H9 (cell line): ENCODE measurements around the gene DPH7. TPM values are rescaled to one million over a fixed set of nuclear protein-coding genes. Genes with fewer than 3 reads are reported as not detected.
A peak's percentile ranks its signal among the peaks of the same experiment; 100 is the strongest.

Experiments used
- DNase-seq: peaks from one replicate; pipeline ENCODE4 v3.0.0-alpha.2; 2017
- H2AFZ ChIP-seq: one replicate; pipeline ENCODE4 v1.6.1; 2013; ENCODE audit warnings: mild to moderate bottlenecking, low read length, control low read depth, moderate library complexity
- H2AK5ac ChIP-seq: 2 replicates; pipeline ENCODE4 v1.6.1; 2013; ENCODE audit warnings: low read length, control low read depth, mixed read lengths; ENCODE audit not compliant: insufficient read length
- H2BK120ac ChIP-seq: one replicate; pipeline ENCODE4 v1.6.1; 2013; ENCODE audit warnings: low read depth, mild to moderate bottlenecking, low read length, control low read depth, inconsistent platforms; ENCODE audit not compliant: poor library complexity, severe bottlenecking
- H2BK12ac ChIP-seq: 2 replicates; pipeline ENCODE4 v1.6.1; 2013; ENCODE audit warnings: low read length, control low read depth, mixed read lengths, low read depth; ENCODE audit not compliant: insufficient read length
- H2BK15ac ChIP-seq: 2 replicates; pipeline ENCODE4 v1.6.1; 2013; ENCODE audit warnings: low read depth, low read length, control low read depth
- H2BK20ac ChIP-seq: one replicate; pipeline ENCODE4 v1.6.1; 2013; ENCODE audit warnings: low read depth, mild to moderate bottlenecking, low read length, control low read depth, inconsistent platforms; ENCODE audit not compliant: poor library complexity, severe bottlenecking
- H2BK5ac ChIP-seq: 2 replicates; pipeline ENCODE4 v1.6.1; 2013; ENCODE audit warnings: low read length, control low read depth, mixed read lengths; ENCODE audit not compliant: insufficient read length
- H3K14ac ChIP-seq: 2 replicates; pipeline ENCODE4 v1.6.1; 2013; ENCODE audit warnings: low read length, control low read depth; ENCODE audit not compliant: insufficient read depth
- H3K18ac ChIP-seq: 2 replicates; pipeline ENCODE4 v1.6.1; 2013; ENCODE audit warnings: low read depth, mild to moderate bottlenecking, mixed read lengths, low read length, control low read depth; ENCODE audit not compliant: insufficient read length
- H3K23ac ChIP-seq: 2 replicates; pipeline ENCODE4 v1.6.1; 2013; ENCODE audit warnings: low read length, control low read depth, mixed read lengths, low read depth; ENCODE audit not compliant: insufficient read length
- H3K23me2 ChIP-seq: 2 replicates; pipeline ENCODE4 v1.6.1; 2013; ENCODE audit warnings: low read depth, mild to moderate bottlenecking, mixed read lengths, low read length, control low read depth; ENCODE audit not compliant: insufficient read length, poor library complexity, severe bottlenecking
- H3K27ac ChIP-seq: 2 replicates; pipeline ENCODE4 v1.5.1; 2013; ENCODE audit warnings: low read length, control low read depth, mixed read lengths, low read depth; ENCODE audit not compliant: insufficient read length
- H3K27me3 ChIP-seq: 2 replicates; pipeline ENCODE4 v1.6.1; 2013; ENCODE audit warnings: low read length, control low read depth, inconsistent platforms; ENCODE audit not compliant: insufficient read depth
- H3K4ac ChIP-seq: 2 replicates; pipeline ENCODE4 v1.6.1; 2013; ENCODE audit warnings: low read depth, mild to moderate bottlenecking, control low read depth, inconsistent platforms, low read length, moderate library complexity
- H3K4me1 ChIP-seq: 2 replicates; pipeline ENCODE4 v1.6.1; 2013; ENCODE audit warnings: low read length, control low read depth, inconsistent platforms; ENCODE audit not compliant: insufficient read depth
- H3K4me2 ChIP-seq: 2 replicates; pipeline ENCODE4 v1.6.1; 2013; ENCODE audit warnings: low read length, control low read depth, mixed read lengths; ENCODE audit not compliant: insufficient read length, insufficient read depth
- H3K56ac ChIP-seq: 2 replicates; pipeline ENCODE4 v1.6.1; 2013; ENCODE audit warnings: low read depth, mild to moderate bottlenecking, mixed read lengths, low read length, control low read depth; ENCODE audit not compliant: insufficient read length
- H3K79me1 ChIP-seq: 2 replicates; pipeline ENCODE4 v1.6.1; 2013; ENCODE audit warnings: low read depth, mild to moderate bottlenecking, moderate library complexity, low read length, control low read depth, inconsistent platforms; ENCODE audit not compliant: insufficient read depth, poor library complexity, severe bottlenecking
- H3K79me2 ChIP-seq: 2 replicates; pipeline ENCODE4 v1.6.1; 2013; ENCODE audit warnings: low read length, control low read depth, inconsistent platforms; ENCODE audit not compliant: insufficient read depth
- H3K9ac ChIP-seq: 2 replicates; pipeline ENCODE4 v1.6.1; 2013; ENCODE audit warnings: low read length, control low read depth, mixed read lengths; ENCODE audit not compliant: insufficient read length; ENCODE audit errors: extremely low read depth
- H3K9me3 ChIP-seq: one replicate; pipeline ENCODE4 v1.6.1; 2013; ENCODE audit warnings: low read depth, low read length, inconsistent platforms; ENCODE audit not compliant: control insufficient read depth
- H3T11ph ChIP-seq: one replicate; pipeline ENCODE4 v1.6.1; 2013; ENCODE audit warnings: mild to moderate bottlenecking, low read length, control low read depth, inconsistent platforms
- H4K20me1 ChIP-seq: one replicate; pipeline ENCODE4 v1.6.1; 2013; ENCODE audit not compliant: control insufficient read depth, insufficient read length, insufficient read depth
- H4K5ac ChIP-seq: 2 replicates; pipeline ENCODE4 v1.6.1; 2013; ENCODE audit warnings: low read depth, mild to moderate bottlenecking, mixed read lengths, low read length, control low read depth; ENCODE audit not compliant: insufficient read length
- H4K8ac ChIP-seq: replicated peaks from 2 replicates; pipeline ENCODE4 v1.6.1; 2013; ENCODE audit warnings: low read length, control low read depth, mixed read lengths, low read depth; ENCODE audit not compliant: insufficient read length
- H4K91ac ChIP-seq: 2 replicates; pipeline ENCODE4 v1.6.1; 2013; ENCODE audit warnings: low read depth, mild to moderate bottlenecking, moderate library complexity, mixed read lengths, low read length, control low read depth; ENCODE audit not compliant: insufficient read length
- H3K27ac Mint-ChIP-seq, 3 experiments: 2 replicates in 2 of 3; 3 replicates in 1 of 3; pipeline ENCODE4 v1.8.0; 2020 to 2021; ENCODE audit warnings: mixed read lengths in 3 of 3, mild to moderate bottlenecking in 1 of 3, moderate library complexity in 1 of 3
- H3K27me3 Mint-ChIP-seq: 2 replicates; pipeline ENCODE4 v1.8.0; 2021; ENCODE audit warnings: low read depth, mild to moderate bottlenecking, moderate library complexity, mixed read lengths
- H3K36me3 Mint-ChIP-seq, 3 experiments: 2 replicates in 2 of 3; 3 replicates in 1 of 3; pipeline ENCODE4 v1.8.0; 2020 to 2021; ENCODE audit warnings: low read depth in 3 of 3, mixed read lengths in 3 of 3; ENCODE audit not compliant: insufficient read depth in 1 of 3
- H3K4me1 Mint-ChIP-seq, 2 experiments: 2 replicates each; pipeline ENCODE4 v1.8.0; 2020; ENCODE audit warnings: mixed read lengths in 2 of 2
- H3K4me3 Mint-ChIP-seq, 2 experiments: 2 replicates in 1 of 2; 3 replicates in 1 of 2; pipeline ENCODE4 v1.8.0; 2020 to 2021; ENCODE audit warnings: mild to moderate bottlenecking in 2 of 2, mixed read lengths in 2 of 2, moderate library complexity in 1 of 2
- H3K9me3 Mint-ChIP-seq, 2 experiments: 2 replicates in 1 of 2; 3 replicates in 1 of 2; pipeline ENCODE4 v1.8.0; 2020; ENCODE audit warnings: mild to moderate bottlenecking in 2 of 2, mixed read lengths in 2 of 2, moderate library complexity in 1 of 2
- WGBS: extraction: QIAGEN DNeasy Blood & Tissue Kit; methylation state at CpG from one replicate; pipeline ENCODE4 v1.1.7; 2013; ENCODE audit warnings: missing lambda C conversion rate, low lambda C conversion rate, mixed read lengths; ENCODE audit not compliant: insufficient read length; ENCODE audit errors: extremely low coverage; 5-methylcytosine and 5-hydroxymethylcytosine counted together
- total RNA-seq: library from RNA; stranded (reverse); gene quantifications from 2 replicates; pipeline ENCODE4 v1.2.1, GENCODE V29; 2021
- TF ChIP-seq, protein P1 (sequence below): fragments of 200-600 bp; sonication (generic); conservative IDR thresholded peaks from 3 replicates; pipeline ENCODE4 v1.8.0; 2021; ENCODE audit warnings: antibody characterized with exemption, mild to moderate bottlenecking

The DPH7 gene
- total RNA-seq, 1 experiment from 2014 or later, result 51.3 TPM

DNA sequence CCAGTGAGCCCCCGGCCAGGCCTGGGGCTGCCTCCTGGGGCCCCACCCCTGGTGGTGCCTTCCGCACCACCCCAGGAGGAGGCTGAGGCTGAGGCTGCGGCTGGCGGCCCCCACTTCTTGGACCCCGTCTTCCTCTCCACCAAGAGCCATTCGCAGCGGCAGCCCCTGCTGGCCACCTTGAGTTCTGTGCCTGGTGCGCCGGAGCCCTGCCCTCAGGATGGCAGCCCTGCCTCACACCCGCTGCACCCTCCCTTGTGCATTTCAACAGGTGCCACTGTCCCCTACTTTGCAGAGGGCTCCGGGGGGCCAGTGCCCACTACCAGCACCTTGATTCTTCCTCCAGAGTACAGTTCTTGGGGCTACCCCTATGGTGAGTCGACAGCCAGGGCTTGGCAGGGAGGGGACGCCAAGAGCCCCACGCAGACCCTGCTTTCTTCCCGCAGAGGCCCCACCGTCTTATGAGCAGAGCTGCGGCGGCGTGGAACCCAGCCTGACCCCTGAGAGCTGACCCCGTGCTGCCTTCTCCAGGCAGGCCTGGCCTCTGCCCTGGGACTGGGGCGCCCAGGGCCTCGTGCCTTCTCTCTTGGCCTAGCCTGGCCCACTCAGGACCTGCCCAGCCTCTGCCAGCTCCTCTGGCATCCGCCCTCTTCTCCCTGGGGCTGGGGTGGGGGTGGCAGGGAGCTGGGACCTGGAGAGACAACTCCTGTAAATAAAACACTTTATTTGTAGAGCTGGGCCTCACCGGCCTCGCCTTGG lies 36.1 kb upstream of the DPH7 start:
- H2BK120ac ChIP-seq, result no peak overlapping the region
- H4K8ac ChIP-seq, result no peak overlapping the region
- no peak overlapping the region for H3K9ac ChIP-seq
- no peak overlapping the region for H3K4me3 Mint-ChIP-seq
- H3K56ac ChIP-seq, result no peak overlapping the region
- H3K4ac ChIP-seq, result no peak overlapping the region
- no peak overlapping the region for H3K27ac ChIP-seq
- H4K5ac ChIP-seq, result no peak overlapping the region
- no peak overlapping the region for H3K14ac ChIP-seq
- no peak overlapping the region for H3K27ac Mint-ChIP-seq
- no peak overlapping the region for H2AK5ac ChIP-seq
- H3K9me3 Mint-ChIP-seq, result no peaks in the 10 kb centered on the region
- no peak overlapping the region for H2AFZ ChIP-seq
- H3K4me1 Mint-ChIP-seq, result peaks cover 19 to 25% of the 10 kb centered on the region in 2 experiments
- no CpG with 5 or more reads among the region's 25 CpGs for WGBS
- H2BK12ac ChIP-seq, result no peak overlapping the region
- no peak overlapping the region for H3K4me2 ChIP-seq
- no peak overlapping the region for H3K23ac ChIP-seq
- no peaks in the 10 kb centered on the region for H3K79me1 ChIP-seq
- peaks cover 5 to 20% (median 14%) of the 10 kb centered on the region in 3 experiments; a peak in 6 of 7 replicates for H3K36me3 Mint-ChIP-seq
- H4K20me1 ChIP-seq, result no peaks in the 10 kb centered on the region
- no peak overlapping the region for H4K91ac ChIP-seq
- peaks cover 10% of the 10 kb centered on the region; the same call in 1 of the 2 replicates for H3K79me2 ChIP-seq
- H2BK20ac ChIP-seq, result no peak overlapping the region
- H3K23me2 ChIP-seq, result peaks cover 5% of the 10 kb centered on the region
- no peak overlapping the region for H3T11ph ChIP-seq
- no peak overlapping the region for H3K18ac ChIP-seq
- H3K9me3 ChIP-seq, result no peaks in the 10 kb centered on the region
- H2BK5ac ChIP-seq, result no peak overlapping the region
- no peaks in the 10 kb centered on the region for H3K27me3 Mint-ChIP-seq
- TF ChIP-seq, protein P1, sequence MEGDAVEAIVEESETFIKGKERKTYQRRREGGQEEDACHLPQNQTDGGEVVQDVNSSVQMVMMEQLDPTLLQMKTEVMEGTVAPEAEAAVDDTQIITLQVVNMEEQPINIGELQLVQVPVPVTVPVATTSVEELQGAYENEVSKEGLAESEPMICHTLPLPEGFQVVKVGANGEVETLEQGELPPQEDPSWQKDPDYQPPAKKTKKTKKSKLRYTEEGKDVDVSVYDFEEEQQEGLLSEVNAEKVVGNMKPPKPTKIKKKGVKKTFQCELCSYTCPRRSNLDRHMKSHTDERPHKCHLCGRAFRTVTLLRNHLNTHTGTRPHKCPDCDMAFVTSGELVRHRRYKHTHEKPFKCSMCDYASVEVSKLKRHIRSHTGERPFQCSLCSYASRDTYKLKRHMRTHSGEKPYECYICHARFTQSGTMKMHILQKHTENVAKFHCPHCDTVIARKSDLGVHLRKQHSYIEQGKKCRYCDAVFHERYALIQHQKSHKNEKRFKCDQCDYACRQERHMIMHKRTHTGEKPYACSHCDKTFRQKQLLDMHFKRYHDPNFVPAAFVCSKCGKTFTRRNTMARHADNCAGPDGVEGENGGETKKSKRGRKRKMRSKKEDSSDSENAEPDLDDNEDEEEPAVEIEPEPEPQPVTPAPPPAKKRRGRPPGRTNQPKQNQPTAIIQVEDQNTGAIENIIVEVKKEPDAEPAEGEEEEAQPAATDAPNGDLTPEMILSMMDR, result peak; percentile 44; the same call in 2 of the 3 replicates
- H3K4me1 ChIP-seq, result no peaks in the 10 kb centered on the region
- no peaks in the 10 kb centered on the region for H3K27me3 ChIP-seq
- no peak for DNase-seq
- no peak overlapping the region for H2BK15ac ChIP-seq
